HepG2 (cell line): ENCODE data around the gene HNRNPUL1. TPM values are rescaled to one million over a fixed set of nuclear protein-coding genes. Genes with fewer than 3 reads are reported as not detected.

Source experiments
- ATAC-seq: fragments of 200-7000 bp; cut with Tn5 transposase; 3 replicates; pipeline ENCODE4 v1.9.1; 2020; ENCODE audit warnings: mild to moderate bottlenecking, moderate library complexity
- BruUV-seq: library from RNA; stranded (reverse); fragments of 400-500 nt; replicated peaks from 2 replicates; lab custom pipeline; 2021; lab: Mats Ljungman, UMichigan
- CTCF ChIA-PET: fragments of 300-600 bp; formaldehyde crosslinking; extraction: SDS; loops from one replicate; lab custom pipeline; 2021; ENCODE audit warnings: low total read pairs, inconsistent platforms, low intra/inter-chr PET ratio; lab: Yijun Ruan, JAX
- POLR2A ChIA-PET: fragments of 350-600 bp; sonication (Branson Sonifier 250); formaldehyde crosslinking; loops from one replicate; lab custom pipeline; 2020; ENCODE audit warnings: antibody characterized with exemption, inconsistent platforms; lab: Yijun Ruan, JAX
- DNase-seq: peaks from one replicate; pipeline ENCODE4 v3.0.0-alpha.2; 2015; ENCODE audit warnings: low spot score
- FAIRE-seq: peaks from 3 replicates; lab custom pipeline; 2011; peaks lifted over from hg19 to GRCh38; lab: Jason Lieb, UNC
- H2AFZ ChIP-seq: one replicate; pipeline ENCODE4 v1.6.1; 2011; ENCODE audit warnings: low read length, inconsistent platforms
- H3K27ac ChIP-seq: fragments of 300-600 bp; 3 replicates; pipeline ENCODE4 v1.8.0; 2011; ENCODE audit warnings: mixed run types, mild to moderate bottlenecking, mixed read lengths, low read length, inconsistent platforms; ENCODE audit not compliant: insufficient read depth; ENCODE audit errors: extremely low read length
- H3K27me3 ChIP-seq, 2 experiments: fragments of 200-600 bp in 1 of 2; 2 replicates in 1 of 2; 3 replicates in 1 of 2; pipeline versions ENCODE4 v1.6.0 to v1.8.0; 2011; ENCODE audit warnings: low read length in 2 of 2, mild to moderate bottlenecking in 2 of 2, moderate library complexity in 2 of 2, inconsistent platforms in 1 of 2; ENCODE audit not compliant: insufficient read depth in 2 of 2, control insufficient read depth in 1 of 2
- H3K36me3 ChIP-seq, 2 experiments: fragments of 200-600 bp in 1 of 2; replicated peaks in 1 of 2; 2 replicates in 1 of 2; 3 replicates in 1 of 2; pipeline versions ENCODE4 v1.5.1 to v1.8.0; 2011; ENCODE audit warnings: low read length in 2 of 2, inconsistent platforms in 1 of 2; ENCODE audit not compliant: insufficient read depth in 2 of 2, control insufficient read depth in 1 of 2
- H3K4me1 ChIP-seq: 2 replicates; pipeline ENCODE4 v1.5.1; 2012; ENCODE audit warnings: low read length, inconsistent platforms; ENCODE audit not compliant: insufficient read depth
- H3K4me2 ChIP-seq: 2 replicates; pipeline ENCODE4 v1.6.0; 2011; ENCODE audit warnings: low read depth, low read length, inconsistent platforms
- H3K4me3 ChIP-seq, 3 experiments: fragments of 200-600 bp in 1 of 3; sonication (generic), shearing (Covaris generic) in 1 of 3; replicated peaks in 1 of 3; 2 replicates each; pipeline ENCODE4 v1.5.1; 2011 to 2016; ENCODE audit warnings: low read length in 3 of 3, inconsistent platforms in 2 of 3, low read depth in 2 of 3, mild to moderate bottlenecking in 2 of 3, control low read depth in 1 of 3, mixed read lengths in 1 of 3; ENCODE audit not compliant: insufficient read depth in 1 of 3
- H3K79me2 ChIP-seq: one replicate; pipeline ENCODE4 v1.6.1; 2011; ENCODE audit warnings: low read length, inconsistent platforms; ENCODE audit not compliant: insufficient read depth
- H3K9ac ChIP-seq: 2 replicates; pipeline ENCODE4 v1.6.0; 2011; ENCODE audit warnings: mild to moderate bottlenecking, low read depth, low read length, inconsistent platforms; ENCODE audit not compliant: insufficient read depth
- H3K9me3 ChIP-seq: 2 replicates; pipeline ENCODE4 v1.5.1; 2012; ENCODE audit warnings: mild to moderate bottlenecking, low read length
- H4K20me1 ChIP-seq: 2 replicates; pipeline ENCODE4 v1.6.0; 2011; ENCODE audit warnings: inconsistent platforms, mild to moderate bottlenecking, low read length, moderate library complexity; ENCODE audit not compliant: insufficient read depth
- ARNTL ChIP-seq: sonication (generic); formaldehyde crosslinking; IDR thresholded peaks from 2 replicates; pipeline ENCODE4 v1.4.0; 2020; ENCODE audit warnings: mild to moderate bottlenecking, missing genetic modification reagents
- CREB1 ChIP-seq, 2 experiments: fragments of 450-650 bp in 1 of 2; IDR thresholded peaks; 2 replicates each; pipeline ENCODE4 v1.6.1; 2016 to 2017; ENCODE audit warnings: control low read depth in 1 of 2, mild to moderate bottlenecking in 1 of 2, missing compliant biosample characterization in 1 of 2, missing genetic modification characterization in 1 of 2
- EP300 ChIP-seq, 3 experiments: sonication (generic) in 1 of 3; formaldehyde crosslinking in 1 of 3; IDR thresholded peaks; 2 replicates each; pipeline versions ENCODE4 v1.5.1 to v1.6.1; 2011 to 2020; ENCODE audit warnings: low read depth in 2 of 3, low read length in 2 of 3, borderline replicate concordance in 1 of 3, improper control_type of control experiment in 1 of 3, mild to moderate bottlenecking in 1 of 3, missing genetic modification reagents in 1 of 3, moderate library complexity in 1 of 3
- FOXC1 ChIP-seq: sonication (generic); formaldehyde crosslinking; IDR thresholded peaks from 2 replicates; pipeline ENCODE4 v1.8.0; 2022; ENCODE audit warnings: mild to moderate bottlenecking, missing genetic modification reagents, borderline replicate concordance
- GABPB1 ChIP-seq: IDR thresholded peaks from 2 replicates; pipeline ENCODE4 v1.6.1; 2016; ENCODE audit warnings: mild to moderate bottlenecking, missing genetic modification reagents, moderate library complexity, missing compliant biosample characterization
- MAFF ChIP-seq: IDR thresholded peaks from 2 replicates; pipeline ENCODE4 v1.6.1; 2011; ENCODE audit warnings: low read depth, low read length, improper control_type of control experiment
- MYC ChIP-seq: sonication (generic); formaldehyde crosslinking; IDR thresholded peaks from 2 replicates; pipeline ENCODE4 v1.9.0; 2021; ENCODE audit warnings: missing genetic modification reagents, borderline replicate concordance
- MYPOP ChIP-seq: sonication (generic); formaldehyde crosslinking; IDR thresholded peaks from 2 replicates; pipeline ENCODE4 v1.8.1; 2023; ENCODE audit warnings: mild to moderate bottlenecking, moderate library complexity, missing genetic modification reagents
- NFIC ChIP-seq: IDR thresholded peaks from 2 replicates; pipeline ENCODE4 v1.6.1; 2012; ENCODE audit warnings: mild to moderate bottlenecking, low read length, inconsistent platforms
- NR2F1 ChIP-seq, 2 experiments: fragments of 450-650 bp in 1 of 2; formaldehyde crosslinking in 1 of 2; IDR thresholded peaks; 2 replicates each; pipeline versions ENCODE4 v1.5.0 to v1.6.1; 2016 to 2020; ENCODE audit warnings: mild to moderate bottlenecking in 1 of 2, missing compliant biosample characterization in 1 of 2, missing genetic modification reagents in 1 of 2, moderate library complexity in 1 of 2
- NR2F2 ChIP-seq: IDR thresholded peaks from 2 replicates; pipeline ENCODE4 v1.6.1; 2012; ENCODE audit warnings: low read depth, inconsistent platforms, borderline replicate concordance
- PHB2 ChIP-seq: fragments of 450-650 bp; IDR thresholded peaks from 2 replicates; pipeline ENCODE4 v1.6.1; 2018; ENCODE audit not compliant: partially characterized antibody
- RAD21 ChIP-seq: fragments of 450-650 bp; formaldehyde crosslinking; IDR thresholded peaks from 2 replicates; pipeline ENCODE4 v1.5.0; 2020; ENCODE audit warnings: mild to moderate bottlenecking
- SRF ChIP-seq: IDR thresholded peaks from 2 replicates; pipeline ENCODE4 v1.6.1; 2011; ENCODE audit warnings: mild to moderate bottlenecking, low read depth, low read length, moderate library complexity
- YY1 ChIP-seq: IDR thresholded peaks from 2 replicates; pipeline ENCODE4 v1.6.1; 2011; ENCODE audit warnings: low read length, low read depth, moderate library complexity, mild to moderate bottlenecking; ENCODE audit not compliant: insufficient read depth, insufficient replicate concordance
- ZBTB7B ChIP-seq: sonication (generic); formaldehyde crosslinking; IDR thresholded peaks from 2 replicates; pipeline ENCODE4 v1.4.0; 2020; ENCODE audit warnings: missing genetic modification reagents
- ZFP36L2 ChIP-seq: sonication (generic); formaldehyde crosslinking; IDR thresholded peaks from 2 replicates; pipeline ENCODE4 v1.4.0; 2020; ENCODE audit warnings: missing genetic modification reagents
- ZNF121 ChIP-seq: sonication (generic); formaldehyde crosslinking; IDR thresholded peaks from 2 replicates; pipeline ENCODE4 v1.5.0; 2020; ENCODE audit warnings: mild to moderate bottlenecking, missing genetic modification reagents
- ZNF614 ChIP-seq: IDR thresholded peaks from 2 replicates; pipeline ENCODE4 v1.6.1; 2018; ENCODE audit warnings: missing biosample characterization, missing genetic modification reagents, inconsistent platforms, borderline replicate concordance
- WGBS: methylation state at CpG from one replicate; pipeline ENCODE4 v1.1.6; 2017; ENCODE audit warnings: low lambda C conversion rate; 5-methylcytosine and 5-hydroxymethylcytosine counted together
- in situ Hi-C: cut with HindIII; loops from 2 replicates; pipeline ENCODE4 v1.10.0; 2017; ENCODE audit warnings: low pct_unique_long_range_greater_than_20kb; ENCODE audit not compliant: extremely low pct_ligation_motif_present
- intact Hi-C: fragments of 100-400 bp; cut with micrococcal nuclease; formaldehyde crosslinking; loops from one replicate; pipeline ENCODE4 v1.10.0; 2022; ENCODE audit not compliant: unreplicated experiment
- polyA plus RNA-seq, 8 experiments: library from polyadenylated mRNA; depleted of rRNA in 3 of 8; stranded (reverse) in 7 of 8; unstranded in 1 of 8; fragments of >200 nt; fragmentation: Illumina TruSeq in 4 of 8; extraction: Trizol in 4 of 8; gene quantifications; 2 replicates each; pipeline versions ENCODE4 v1.2.1 to v1.2.3, GENCODE V29; 2011 to 2016; ENCODE audit warnings: low read depth in 4 of 8, missing spikeins in 1 of 8, mixed read lengths in 1 of 8; ENCODE audit not compliant: insufficient read depth in 1 of 8
- total RNA-seq, 5 experiments: library from RNA; depleted of rRNA; stranded (reverse); fragments of >200 nt; fragmentation: Illumina TruSeq; extraction: Trizol; gene quantifications; 2 replicates each; pipeline ENCODE4 v1.2.3, GENCODE V29; 2016; ENCODE audit warnings: low read depth in 1 of 5
- TF ChIP-seq, protein P1 (sequence below): sonication (generic); formaldehyde crosslinking; IDR thresholded peaks from 2 replicates; pipeline ENCODE4 v1.8.1; 2023; ENCODE audit warnings: mild to moderate bottlenecking, missing genetic modification reagents
- TF ChIP-seq, protein P2 (sequence below): IDR thresholded peaks from 2 replicates; pipeline ENCODE4 v1.6.1; 2012; ENCODE audit warnings: inconsistent platforms

The HNRNPUL1 gene
- total and polyA plus RNA-seq, 2 of the 13 experiments (the other 11 are each of a cell fraction or from before 2014, with no cell fraction given), result 30.9 to 81.7 TPM

- H3K9me3 ChIP-seq, result no peaks in the 10 kb centered on the region
- H3K27me3 ChIP-seq, result no peaks in the 10 kb centered on the region
- peak; percentile 33 for ATAC-seq
- peaks cover 71% of the 10 kb centered on the region for H3K4me1 ChIP-seq
- DNase-seq, result peak; percentile 82
- peak overlapping the region; percentile 72; the same call in 1 of the 2 replicates for H3K9ac ChIP-seq
- CTCF ChIA-PET, result interaction anchor here (1.5 kb wide), 2 partner anchors 32 to 110 kb away, joined by 4 to 12 read pairs; partner anchors contain the start of gene TGFB1
- intact Hi-C loops, result no loop called here
- in situ Hi-C loops, result no loop called here
- H3K4me2 ChIP-seq, result peak overlapping the region; percentile 77
- no peak overlapping the region for H2AFZ ChIP-seq
- H3K4me3 ChIP-seq, result no peak overlapping the region
- H3K36me3 ChIP-seq, result peaks cover 8 to 29% of the 10 kb centered on the region in 2 experiments; a peak in 4 of 5 replicates
- H3K27ac ChIP-seq, result peak overlapping the region; percentile 74
- POLR2A ChIA-PET, result interaction anchor here (0.9 to 6.2 kb wide), 10 partner anchors 12 to 118 kb away, joined by 3 to 73 read pairs (median 8); partner anchors contain the start of genes B9D2, CCDC97, HNRNPUL1 and TGFB1
- FAIRE-seq, result peak; percentile 83
- peaks cover 2% of the 10 kb centered on the region for H3K79me2 ChIP-seq
- no peaks in the 10 kb centered on the region for H4K20me1 ChIP-seq
- no TSS peak for BruUV-seq
- 13% methylated on average over 3 of the region's 10 CpGs for WGBS
- peak; percentile 63; the same call in 1 of the 2 replicates for TF ChIP-seq RAD21
- peak; percentile 55; the same call in 1 of the 2 replicates for TF ChIP-seq ZNF614 (CRISPR knock-in tag)
- TF ChIP-seq, protein P1, sequence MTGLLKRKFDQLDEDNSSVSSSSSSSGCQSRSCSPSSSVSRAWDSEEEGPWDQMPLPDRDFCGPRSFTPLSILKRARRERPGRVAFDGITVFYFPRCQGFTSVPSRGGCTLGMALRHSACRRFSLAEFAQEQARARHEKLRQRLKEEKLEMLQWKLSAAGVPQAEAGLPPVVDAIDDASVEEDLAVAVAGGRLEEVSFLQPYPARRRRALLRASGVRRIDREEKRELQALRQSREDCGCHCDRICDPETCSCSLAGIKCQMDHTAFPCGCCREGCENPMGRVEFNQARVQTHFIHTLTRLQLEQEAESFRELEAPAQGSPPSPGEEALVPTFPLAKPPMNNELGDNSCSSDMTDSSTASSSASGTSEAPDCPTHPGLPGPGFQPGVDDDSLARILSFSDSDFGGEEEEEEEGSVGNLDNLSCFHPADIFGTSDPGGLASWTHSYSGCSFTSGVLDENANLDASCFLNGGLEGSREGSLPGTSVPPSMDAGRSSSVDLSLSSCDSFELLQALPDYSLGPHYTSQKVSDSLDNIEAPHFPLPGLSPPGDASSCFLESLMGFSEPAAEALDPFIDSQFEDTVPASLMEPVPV (CRISPR knock-in tag), result peak; percentile 25; the same call in 1 of the 2 replicates
- TF ChIP-seq YY1, result no peak
- no peak for TF ChIP-seq ARNTL (CRISPR knock-in tag)
- peak; percentile 56 to 63; a peak in 3 of 4 replicates for TF ChIP-seq EP300 (IDR thresholded peaks at IDR 0.05; ENCODE audit: low read depth in 2 of 2, low read length in 2 of 2)
- TF ChIP-seq EP300 (CRISPR knock-in tag; IDR thresholded peaks at IDR 0.05; ENCODE audit: borderline replicate concordance), result no peak
- TF ChIP-seq ZFP36L2 (CRISPR knock-in tag), result no peak
- no peak for TF ChIP-seq PHB2
- TF ChIP-seq CREB1 (IDR thresholded peaks at IDR 0.05), result peak; percentile 92
- peak; percentile 95 for TF ChIP-seq CREB1 (CRISPR knock-in tag; IDR thresholded peaks at IDR 0.05)
- TF ChIP-seq NR2F1 (CRISPR knock-in tag; IDR thresholded peaks at IDR 0.05), result peak; percentile 84 to 99
- no peak; the same call in 1 of the 2 replicates for TF ChIP-seq GABPB1
- no peak for TF ChIP-seq MAFF
- no peak for TF ChIP-seq SRF
- TF ChIP-seq NFIC, result 0 out of 2 replicates have a peak, but pooled peaks have one; percentile 30
- 0 out of 2 replicates have a peak, but pooled peaks have one; percentile 31 for TF ChIP-seq FOXC1
- no peak for TF ChIP-seq MYPOP
- TF ChIP-seq MYC, result no peak
- TF ChIP-seq ZBTB7B (CRISPR knock-in tag), result peak; percentile 77; the same call in 1 of the 2 replicates
- TF ChIP-seq ZNF121 (CRISPR knock-in tag), result no peak
- peak; percentile 83 for TF ChIP-seq NR2F2
- TF ChIP-seq, protein P2, sequence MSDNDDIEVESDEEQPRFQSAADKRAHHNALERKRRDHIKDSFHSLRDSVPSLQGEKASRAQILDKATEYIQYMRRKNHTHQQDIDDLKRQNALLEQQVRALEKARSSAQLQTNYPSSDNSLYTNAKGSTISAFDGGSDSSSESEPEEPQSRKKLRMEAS, result 0 out of 2 replicates have a peak, but pooled peaks have one; percentile 34
These were observed 57.6 kb downstream of the HNRNPUL1 start for GRCh38 chr19:41321600-41322270.
